Measurements from ENCODE around the gene PSMD2. TPM values are rescaled to one million over a fixed set of nuclear protein-coding genes. Genes with fewer than 3 reads are reported as not detected.

PSMD2 gene
- total RNA-seq, 1 donor = 364 TPM

DNA sequence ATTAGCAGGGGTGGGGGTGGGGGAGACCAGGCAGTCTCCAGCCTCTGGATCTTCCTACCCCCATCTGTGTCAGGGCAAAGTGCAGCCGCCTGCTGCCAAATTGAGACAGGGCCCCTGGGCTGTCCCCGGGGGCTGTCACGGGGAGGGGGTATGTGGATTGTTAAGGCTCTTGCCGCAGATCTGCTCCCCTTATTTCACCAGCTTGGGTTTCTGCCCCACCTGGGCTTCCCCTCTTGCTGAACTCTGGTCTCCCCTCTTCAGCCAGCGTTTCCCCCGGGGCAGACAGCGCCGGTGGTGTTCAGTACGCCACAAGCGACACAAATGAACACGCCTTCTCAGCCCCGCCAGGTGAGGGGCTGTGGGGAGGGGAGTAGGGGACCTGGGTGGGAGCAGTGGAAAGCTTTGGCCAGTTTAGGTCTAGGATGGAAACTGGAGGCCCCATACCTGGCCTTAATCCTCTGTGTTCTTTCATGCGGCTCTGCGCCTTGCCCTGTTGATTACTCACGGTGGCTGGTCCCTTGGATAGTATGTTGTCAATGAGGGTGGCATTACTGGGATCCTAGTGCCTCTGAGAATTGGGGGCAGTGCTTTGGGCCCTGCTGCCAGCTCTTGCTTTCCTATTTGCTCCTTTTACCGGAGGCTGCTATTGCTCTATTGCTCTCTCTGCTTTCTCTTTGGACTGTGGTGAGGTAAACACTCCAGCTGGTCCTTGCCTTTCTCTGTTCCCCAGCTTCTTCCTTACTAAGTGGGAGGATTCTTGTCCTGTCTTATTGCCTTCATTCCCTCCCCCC is 17.0 kb downstream of the PSMD2 start:
- TF ChIP-seq, protein P1, sequence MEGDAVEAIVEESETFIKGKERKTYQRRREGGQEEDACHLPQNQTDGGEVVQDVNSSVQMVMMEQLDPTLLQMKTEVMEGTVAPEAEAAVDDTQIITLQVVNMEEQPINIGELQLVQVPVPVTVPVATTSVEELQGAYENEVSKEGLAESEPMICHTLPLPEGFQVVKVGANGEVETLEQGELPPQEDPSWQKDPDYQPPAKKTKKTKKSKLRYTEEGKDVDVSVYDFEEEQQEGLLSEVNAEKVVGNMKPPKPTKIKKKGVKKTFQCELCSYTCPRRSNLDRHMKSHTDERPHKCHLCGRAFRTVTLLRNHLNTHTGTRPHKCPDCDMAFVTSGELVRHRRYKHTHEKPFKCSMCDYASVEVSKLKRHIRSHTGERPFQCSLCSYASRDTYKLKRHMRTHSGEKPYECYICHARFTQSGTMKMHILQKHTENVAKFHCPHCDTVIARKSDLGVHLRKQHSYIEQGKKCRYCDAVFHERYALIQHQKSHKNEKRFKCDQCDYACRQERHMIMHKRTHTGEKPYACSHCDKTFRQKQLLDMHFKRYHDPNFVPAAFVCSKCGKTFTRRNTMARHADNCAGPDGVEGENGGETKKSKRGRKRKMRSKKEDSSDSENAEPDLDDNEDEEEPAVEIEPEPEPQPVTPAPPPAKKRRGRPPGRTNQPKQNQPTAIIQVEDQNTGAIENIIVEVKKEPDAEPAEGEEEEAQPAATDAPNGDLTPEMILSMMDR (IDR thresholded peaks at IDR 0.05; ENCODE audit: insufficient read depth, low read depth, low read length) = no peak
- DNase-seq (ENCODE audit: low read depth) = peak; percentile 30
- peak overlapping the region; percentile 95 for H3K4me3 ChIP-seq (ENCODE audit: low read depth, low read length)

DNA sequence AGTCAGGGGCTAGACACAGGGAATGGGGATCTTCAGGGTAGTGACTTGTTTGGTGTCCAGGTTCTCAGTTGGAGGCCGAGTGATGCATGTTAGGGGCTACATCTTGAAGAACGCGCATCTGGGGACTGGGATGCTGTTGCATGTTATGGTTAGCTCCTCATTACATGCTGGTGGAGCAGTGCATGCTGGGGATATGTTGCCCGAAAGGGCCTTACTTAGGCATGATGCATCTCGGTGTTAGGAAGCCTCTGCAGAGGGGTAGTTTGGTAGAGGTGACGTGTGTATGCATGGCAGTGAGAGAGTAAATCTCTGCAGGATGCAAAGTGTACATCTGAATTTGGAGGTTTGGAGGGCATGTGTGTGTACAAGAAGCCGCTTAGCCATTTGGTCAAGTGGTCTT is 17.8 kb downstream of the PSMD2 start:
- no peak for DNase-seq (ENCODE audit: low read depth)
- H3K4me3 ChIP-seq (ENCODE audit: low read depth, low read length) = peak overlapping the region; percentile 95
- TF ChIP-seq, protein P1 (IDR thresholded peaks at IDR 0.05; ENCODE audit: insufficient read depth, low read depth, low read length) = no peak

DNA sequence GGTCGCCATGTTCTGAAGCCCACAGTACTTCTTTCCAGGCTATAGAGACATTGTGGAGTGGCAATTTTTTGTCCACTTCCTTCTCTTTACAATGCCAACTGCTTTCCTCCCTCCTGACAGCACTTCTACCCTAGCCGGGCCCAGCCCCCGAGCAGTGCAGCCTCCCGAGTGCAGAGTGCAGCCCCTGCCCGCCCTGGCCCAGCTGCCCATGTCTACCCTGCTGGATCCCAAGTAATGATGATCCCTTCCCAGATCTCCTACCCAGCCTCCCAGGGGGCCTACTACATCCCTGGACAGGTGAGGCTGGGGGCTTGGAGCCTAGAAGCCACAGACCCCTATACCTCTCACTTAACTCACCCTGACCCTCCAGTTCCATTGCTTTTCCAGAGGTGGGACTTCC is 18.2 kb downstream of the PSMD2 start:
- TF ChIP-seq, protein P1 (IDR thresholded peaks at IDR 0.05; ENCODE audit: insufficient read depth, low read depth, low read length) = no peak
- no peak for DNase-seq (ENCODE audit: low read depth)
- peak overlapping the region; percentile 95 for H3K4me3 ChIP-seq (ENCODE audit: low read depth, low read length)

DNA sequence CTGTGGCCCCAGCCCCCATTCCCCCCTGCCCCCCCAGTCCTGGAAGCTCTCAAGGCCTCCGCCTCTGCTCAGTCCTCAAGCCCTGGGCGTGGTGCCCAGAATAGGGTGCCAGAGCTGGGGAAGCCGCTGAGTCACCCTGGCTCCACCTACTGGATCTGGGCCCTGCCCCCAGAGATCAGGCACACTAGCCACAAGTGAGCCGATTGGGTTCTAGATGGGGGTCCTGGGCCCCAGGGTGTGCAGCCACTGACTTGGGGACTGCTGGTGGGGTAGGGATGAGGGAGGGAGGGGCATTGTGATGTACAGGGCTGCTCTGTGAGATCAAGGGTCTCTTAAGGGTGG is 21.0 kb downstream of the PSMD2 start:
- peak; percentile 97 for DNase-seq (ENCODE audit: low read depth)
- peak overlapping the region; percentile 42 for H3K4me3 ChIP-seq (ENCODE audit: low read depth, low read length)
- TF ChIP-seq, protein P1 (IDR thresholded peaks at IDR 0.05; ENCODE audit: insufficient read depth, low read depth, low read length) = no peak

DNA sequence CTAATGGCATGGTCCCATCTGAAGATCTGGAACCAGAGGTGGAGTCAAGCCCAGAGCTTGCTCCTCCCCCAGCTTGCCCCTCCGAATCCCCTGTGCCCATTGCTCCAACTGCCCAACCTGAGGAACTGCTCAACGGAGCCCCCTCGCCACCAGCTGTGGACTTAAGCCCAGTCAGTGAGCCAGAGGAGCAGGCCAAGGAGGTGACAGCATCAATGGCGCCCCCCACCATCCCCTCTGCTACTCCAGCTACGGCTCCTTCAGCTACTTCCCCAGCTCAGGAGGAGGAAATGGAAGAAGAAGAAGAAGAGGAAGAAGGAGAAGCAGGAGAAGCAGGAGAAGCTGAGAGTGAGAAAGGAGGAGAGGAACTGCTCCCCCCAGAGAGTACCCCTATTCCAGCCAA is 22.6 kb downstream of the PSMD2 start:
- TF ChIP-seq, protein P1 (IDR thresholded peaks at IDR 0.05; ENCODE audit: insufficient read depth, low read depth, low read length) = no peak
- DNase-seq (ENCODE audit: low read depth) = no peak
- H3K4me3 ChIP-seq (ENCODE audit: low read depth, low read length) = no peak overlapping the region

DNA sequence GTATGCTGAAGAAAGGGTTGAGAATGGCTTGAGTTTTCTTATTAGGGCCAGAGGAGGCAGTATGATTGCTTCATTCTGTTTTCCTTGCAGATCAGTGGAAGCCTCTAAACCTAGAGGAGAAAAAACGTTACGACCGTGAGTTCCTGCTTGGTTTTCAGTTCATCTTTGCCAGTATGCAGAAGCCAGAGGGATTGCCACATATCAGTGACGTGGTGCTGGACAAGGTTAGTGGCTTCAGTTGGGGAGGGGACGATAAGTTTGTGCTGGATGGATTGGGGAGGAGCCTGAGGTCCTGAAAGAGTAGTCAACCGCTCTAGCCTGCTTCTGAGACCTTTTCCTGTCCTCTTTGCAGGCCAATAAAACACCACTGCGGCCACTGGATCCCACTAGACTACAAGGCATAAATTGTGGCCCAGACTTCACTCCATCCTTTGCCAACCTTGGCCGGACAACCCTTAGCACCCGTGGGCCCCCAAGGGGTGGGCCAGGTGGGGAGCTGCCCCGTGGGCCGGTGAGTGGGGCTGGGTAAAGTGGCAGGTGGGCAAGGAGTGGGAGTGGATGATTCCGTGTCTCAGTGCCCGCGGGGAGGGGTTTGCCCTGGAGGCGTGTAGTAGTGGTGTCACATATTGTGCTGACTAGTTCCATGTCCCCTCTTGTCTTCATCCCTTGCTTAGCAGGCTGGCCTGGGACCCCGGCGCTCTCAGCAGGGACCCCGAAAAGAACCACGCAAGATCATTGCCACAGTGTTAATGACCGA is 23.9 kb downstream of the PSMD2 start:
- TF ChIP-seq, protein P1 (IDR thresholded peaks at IDR 0.05; ENCODE audit: insufficient read depth, low read depth, low read length) = no peak
- DNase-seq (ENCODE audit: low read depth) = no peak
- no peak overlapping the region for H3K4me3 ChIP-seq (ENCODE audit: low read depth, low read length)

All from fibroblast of villous mesenchyme (primary cell).